Neural progenitor cell (in vitro differentiated cells): ENCODE data around the gene CAMK2A. TPM values are rescaled to one million over a fixed set of nuclear protein-coding genes. Genes with fewer than 3 reads are reported as not detected.

Experiments used
- DNase-seq: peaks from one replicate; pipeline ENCODE4 v3.0.0-alpha.2; 2016; ENCODE audit warnings: low spot score
- H2AFZ ChIP-seq: fragments of 200-600 bp; sonication (generic); replicated peaks from 2 replicates; pipeline ENCODE4 v1.6.1; 2016; ENCODE audit warnings: antibody characterized with exemption
- H3F3A ChIP-seq: fragments of 200-600 bp; sonication (generic); 2 replicates; pipeline ENCODE4 v1.6.1; 2016; ENCODE audit warnings: antibody characterized with exemption, low read depth
- H3K27ac ChIP-seq: fragments of 200-600 bp; sonication (generic); 2 replicates; pipeline ENCODE4 v1.5.1; 2016; ENCODE audit warnings: mild to moderate bottlenecking
- H3K27me3 ChIP-seq: fragments of 200-600 bp; sonication (generic); 2 replicates; pipeline ENCODE4 v1.6.1; 2016; ENCODE audit warnings: mild to moderate bottlenecking, moderate library complexity
- H3K36me3 ChIP-seq: fragments of 200-600 bp; sonication (generic); 2 replicates; pipeline ENCODE4 v1.5.1; 2016
- H3K4me1 ChIP-seq: fragments of 200-600 bp; sonication (generic); 2 replicates; pipeline ENCODE4 v1.6.1; 2016; ENCODE audit warnings: mixed run types
- H3K4me2 ChIP-seq: fragments of 200-600 bp; sonication (generic); 2 replicates; pipeline ENCODE4 v1.6.1; 2016
- H3K4me3 ChIP-seq: fragments of 200-600 bp; sonication (generic); 2 replicates; pipeline ENCODE4 v1.5.1; 2016
- H3K79me2 ChIP-seq: fragments of 200-600 bp; sonication (generic); 2 replicates; pipeline ENCODE4 v1.6.1; 2016; ENCODE audit warnings: low read depth
- H3K9ac ChIP-seq: fragments of 200-600 bp; sonication (generic); 2 replicates; pipeline ENCODE4 v1.6.1; 2016
- H3K9me3 ChIP-seq: fragments of 200-600 bp; sonication (generic); 2 replicates; pipeline ENCODE4 v1.5.1; 2016; ENCODE audit warnings: low read depth
- H4K20me1 ChIP-seq: fragments of 200-600 bp; sonication (generic); 2 replicates; pipeline ENCODE4 v1.6.1; 2016; ENCODE audit warnings: low read depth
- H3K27ac Mint-ChIP-seq: 3 replicates; pipeline ENCODE4 v1.8.0; 2021; ENCODE audit warnings: mixed read lengths
- H3K27me3 Mint-ChIP-seq: 2 replicates; pipeline ENCODE4 v1.8.0; 2022; ENCODE audit warnings: low read depth, mild to moderate bottlenecking, inconsistent platforms, moderate library complexity, mixed read lengths; ENCODE audit not compliant: insufficient read depth
- H3K36me3 Mint-ChIP-seq: 3 replicates; pipeline ENCODE4 v1.8.0; 2021; ENCODE audit warnings: mixed read lengths
- H3K4me1 Mint-ChIP-seq: 3 replicates; pipeline ENCODE4 v1.8.0; 2021; ENCODE audit warnings: mixed read lengths
- H3K4me3 Mint-ChIP-seq: 3 replicates; pipeline ENCODE4 v1.8.0; 2021; ENCODE audit warnings: mild to moderate bottlenecking, moderate library complexity, mixed read lengths
- H3K9me3 Mint-ChIP-seq: 3 replicates; pipeline ENCODE4 v1.8.0; 2020; ENCODE audit warnings: mixed read lengths
- CTCF ChIP-seq: fragments of 200-600 bp; sonication (generic); IDR thresholded peaks from 2 replicates; pipeline ENCODE4 v1.5.1; 2017; ENCODE audit warnings: antibody characterized with exemption, mild to moderate bottlenecking
- EZH2 ChIP-seq: fragments of 200-600 bp; sonication (generic); IDR thresholded peaks from 2 replicates; pipeline ENCODE4 v1.6.1; 2017; ENCODE audit warnings: antibody characterized with exemption, mild to moderate bottlenecking, moderate library complexity
- EZH2phosphoT487 ChIP-seq: fragments of 200-600 bp; sonication (generic); IDR thresholded peaks from 2 replicates; pipeline ENCODE4 v1.6.1; 2017; ENCODE audit warnings: antibody characterized with exemption
- total RNA-seq: library from RNA; depleted of rRNA; stranded (reverse); fragments of >200 nt; gene quantifications from 2 replicates; pipeline ENCODE4 v1.2.3, GENCODE V29; 2015; ENCODE audit warnings: low replicate concordance

The CAMK2A gene
- total RNA-seq, 1 donor from 2014 or later = 0.09 TPM

GRCh38 chr5:150322202-150322601 lies 32.6 kb upstream of the CAMK2A start:
- no peak overlapping the region for H3K4me2 ChIP-seq
- Mint-ChIP-seq H3K9me3 (no peaks in the 10 kb centered on the region), H3K27ac (no peak overlapping the region)

GRCh38 chr5:150321784-150322183 lies 32.2 kb upstream of the CAMK2A start:
- Histone ChIP-seq H4K20me1 (no peaks in the 10 kb centered on the region), H3K4me2 (no peak overlapping the region), H2AFZ (no peak overlapping the region), H3K4me3 (no peak overlapping the region), H3K36me3 (no peaks in the 10 kb centered on the region), H3K79me2 (no peaks in the 10 kb centered on the region), H3K27ac (no peak overlapping the region), H3K27me3 (no peaks in the 10 kb centered on the region), H3K4me1 (peaks cover 26% of the 10 kb centered on the region), H3K9ac (no peak overlapping the region), H3K9me3 (no peaks in the 10 kb centered on the region), H3F3A (peaks cover 3% of the 10 kb centered on the region)
- H3K27me3 Mint-ChIP-seq = peaks cover 7% of the 10 kb centered on the region
- H3K27ac Mint-ChIP-seq = no peak overlapping the region
- H3K9me3 Mint-ChIP-seq = no peaks in the 10 kb centered on the region
- DNase-seq = no peak
- no peaks in the 10 kb centered on the region for H3K36me3 Mint-ChIP-seq
- TF ChIP-seq CTCF = no peak
- no peak for TF ChIP-seq EZH2
- no peak for TF ChIP-seq EZH2phosphoT487
- H3K4me1 Mint-ChIP-seq = peaks cover 51% of the 10 kb centered on the region
- H3K4me3 Mint-ChIP-seq = no peak overlapping the region

More at GRCh38 chr5:150322202-150322601, 32.6 kb upstream of the CAMK2A start:
- TF ChIP-seq CTCF (no peak), EZH2phosphoT487 (no peak), EZH2 (no peak)
- no peak overlapping the region for H3K9ac ChIP-seq
- Mint-ChIP-seq H3K27me3 (peaks cover 7% of the 10 kb centered on the region), H3K4me1 (peaks cover 51% of the 10 kb centered on the region), H3K4me3 (no peak overlapping the region), H3K36me3 (no peaks in the 10 kb centered on the region)
- no peak overlapping the region for H3K4me3 ChIP-seq
- no peaks in the 10 kb centered on the region for H3K79me2 ChIP-seq
- H2AFZ ChIP-seq = no peak overlapping the region
- no peaks in the 10 kb centered on the region for H3K27me3 ChIP-seq
- H3K4me1 ChIP-seq = peaks cover 30% of the 10 kb centered on the region
- H4K20me1 ChIP-seq = no peaks in the 10 kb centered on the region
- no peaks in the 10 kb centered on the region for H3K9me3 ChIP-seq
- no peak overlapping the region for H3K27ac ChIP-seq
- peaks cover 3% of the 10 kb centered on the region for H3F3A ChIP-seq
- no peak for DNase-seq
- H3K36me3 ChIP-seq = no peaks in the 10 kb centered on the region

- H3K36me3 ChIP-seq = no peaks in the 10 kb centered on the region
- no peak overlapping the region for H3K4me3 ChIP-seq
- Mint-ChIP-seq H3K9me3 (no peaks in the 10 kb centered on the region), H3K36me3 (no peaks in the 10 kb centered on the region), H3K27me3 (peaks cover 7% of the 10 kb centered on the region), H3K4me3 (no peak overlapping the region), H3K4me1 (peaks cover 51% of the 10 kb centered on the region), H3K27ac (no peak overlapping the region)
- no peaks in the 10 kb centered on the region for H4K20me1 ChIP-seq
- H3K27ac ChIP-seq = no peak overlapping the region
- peaks cover 22% of the 10 kb centered on the region for H3K4me1 ChIP-seq
- H2AFZ ChIP-seq = no peak overlapping the region
- H3F3A ChIP-seq = peaks cover 3% of the 10 kb centered on the region
- H3K79me2 ChIP-seq = no peaks in the 10 kb centered on the region
- no peak overlapping the region for H3K9ac ChIP-seq
- no peaks in the 10 kb centered on the region for H3K27me3 ChIP-seq
- no peak overlapping the region for H3K4me2 ChIP-seq
- H3K9me3 ChIP-seq = no peaks in the 10 kb centered on the region
- DNase-seq = no peak
- no peak for TF ChIP-seq EZH2phosphoT487
- no peak for TF ChIP-seq CTCF
- TF ChIP-seq EZH2 = no peak
These were observed 31.6 kb upstream of the CAMK2A start for GRCh38 chr5:150321211-150321610.
